HEK293T (cell line): Measurements from ENCODE around the gene LRFN5.

Experiments
- ARNT ChIP-seq: fragments of 450-650 bp; IDR thresholded peaks from 2 replicates; pipeline ENCODE4 v1.6.1; 2017; ENCODE audit warnings: mild to moderate bottlenecking
- BHLHE40 ChIP-seq: fragments of 450-650 bp; IDR thresholded peaks from 2 replicates; pipeline ENCODE4 v1.6.1; 2016; ENCODE audit warnings: mild to moderate bottlenecking, moderate library complexity, borderline replicate concordance
- FOXA1 ChIP-seq: fragments of 450-650 bp; IDR thresholded peaks from 2 replicates; pipeline ENCODE4 v1.6.1; 2016; ENCODE audit warnings: mild to moderate bottlenecking
- FOXM1 ChIP-seq: fragments of 450-650 bp; IDR thresholded peaks from 2 replicates; pipeline ENCODE4 v1.6.1; 2017; ENCODE audit warnings: mild to moderate bottlenecking, borderline replicate concordance
- SP1 ChIP-seq: fragments of 450-650 bp; IDR thresholded peaks from 2 replicates; pipeline ENCODE4 v1.6.1; 2017
- SUZ12 ChIP-seq: fragments of 450-650 bp; IDR thresholded peaks from 2 replicates; pipeline ENCODE4 v1.6.1; 2016; ENCODE audit warnings: mild to moderate bottlenecking
- TARDBP ChIP-seq: fragments of 450-650 bp; IDR thresholded peaks from 2 replicates; pipeline ENCODE4 v1.6.1; 2016
- ZNF384 ChIP-seq: fragments of 450-650 bp; IDR thresholded peaks from 2 replicates; pipeline ENCODE4 v1.6.1; 2016

GRCh38 chr14:41785696-41786095 is 179.0 kb downstream of the LRFN5 start:
- no peak for TF ChIP-seq TARDBP
- TF ChIP-seq SUZ12: no peak
- TF ChIP-seq SP1: no peak
- no peak for TF ChIP-seq FOXM1
- no peak for TF ChIP-seq FOXA1
- TF ChIP-seq ZNF384: no peak
- TF ChIP-seq ARNT: no peak
- no peak for TF ChIP-seq BHLHE40
